ENCODE results near the gene PTCRA. TPM values are rescaled to one million over a fixed set of nuclear protein-coding genes. Genes with fewer than 3 reads are reported as not detected.
A peak's percentile ranks its signal among the peaks of the same experiment; 100 is the strongest.
"Not testable (repeated sequence)": the region's sequence is repeated elsewhere in the genome, so short reads cannot be mapped to it uniquely, and the experiment has no call there.

Gene PTCRA
- not detected for total RNA-seq

- Mint-ChIP-seq H3K4me1 (peaks cover 7% of the 10 kb centered on the region), H3K9me3 (ENCODE audit: low read depth) (no peaks in the 10 kb centered on the region), H3K4me3 (no peak within 1 kb of the TSS), H3K36me3 (no peaks in the 10 kb centered on the region), H3K27ac (no peak within 1 kb of the TSS), H3K27me3 (peaks cover 14% of the 10 kb centered on the region)
- DNase-seq (no peak), ATAC-seq (no peak)
- CTCF ChIA-PET = interaction anchor here (1.5 to 5.0 kb wide), 2 partner anchors 10 to 15 kb away, joined by 3 to 22 read pairs; no protein-coding TSS in a partner anchor
Observed at GRCh38 chr6:42915732-42916131, at the start of gene PTCRA. TSS of gene PTCRA (plus strand) at chr6:42916053. CDS start at chr6:42916070, 17 bp downstream.

- CTCF ChIA-PET = no interaction called here
- Mint-ChIP-seq H3K4me1 (peaks cover 4% of the 10 kb centered on the region), H3K27me3 (no peaks in the 10 kb centered on the region), H3K27ac (no peak overlapping the region), H3K9me3 (ENCODE audit: low read depth) (no peaks in the 10 kb centered on the region), H3K4me3 (no peak overlapping the region), H3K36me3 (peaks cover 13% of the 10 kb centered on the region)
- ATAC-seq = no peak
- DNase-seq = no peak
Observed at GRCh38 chr6:42870145-42870936, 45.5 kb upstream of the PTCRA start.

DNA sequence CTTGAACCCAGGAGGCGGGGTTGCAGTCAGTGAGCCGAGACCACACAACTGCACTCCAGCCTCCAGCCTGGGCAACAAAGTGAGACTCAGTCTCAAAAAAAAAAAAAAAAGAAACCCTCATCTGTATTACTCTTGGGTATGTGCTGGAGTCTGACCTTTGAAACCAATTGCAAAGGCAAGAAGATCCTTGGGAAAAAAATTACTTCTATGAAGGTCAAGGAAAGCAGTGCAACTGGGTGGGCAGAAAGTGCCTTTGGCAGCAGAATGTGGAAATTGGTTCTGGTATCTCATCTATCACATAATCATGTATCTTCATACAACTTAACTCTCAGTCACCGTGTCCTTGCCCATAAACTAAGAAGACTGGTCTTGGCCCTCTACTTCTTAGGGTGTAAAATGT lies 44.1 kb upstream of the PTCRA start:
- Mint-ChIP-seq H3K36me3 (peaks cover 8% of the 10 kb centered on the region), H3K27me3 (no peaks in the 10 kb centered on the region), H3K27ac (no peak overlapping the region), H3K4me1 (peaks cover 4% of the 10 kb centered on the region), H3K4me3 (no peak overlapping the region), H3K9me3 (ENCODE audit: low read depth) (no peaks in the 10 kb centered on the region)
- CTCF ChIA-PET = no interaction called here
- no peak for DNase-seq
- ATAC-seq = no peak

GRCh38 chr6:42873313-42873712 lies 42.5 kb upstream of the PTCRA start:
- Mint-ChIP-seq H3K36me3 (peaks cover 3% of the 10 kb centered on the region), H3K4me1 (peaks cover 4% of the 10 kb centered on the region), H3K4me3 (no peak overlapping the region)

DNA sequence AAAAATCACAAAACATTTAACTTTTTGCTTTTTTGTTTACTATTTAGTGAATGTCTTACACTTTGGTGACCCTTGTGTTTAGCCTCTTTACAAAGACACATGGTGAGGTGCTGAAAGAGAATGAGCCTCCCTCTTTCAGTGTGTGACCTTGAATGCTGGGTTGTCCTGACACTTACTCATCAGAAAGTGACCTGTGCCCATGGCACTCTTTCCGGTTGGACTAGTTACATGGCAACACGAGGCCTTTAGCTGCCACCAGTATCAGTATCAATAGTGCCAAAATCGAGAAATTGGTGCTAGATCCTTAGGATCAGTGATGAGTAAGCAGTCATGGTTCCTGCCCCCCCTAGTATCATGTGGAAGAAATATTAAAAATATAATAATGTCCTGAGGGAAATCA lies 38.2 kb upstream of the PTCRA start:
- no peak overlapping the region for H3K4me3 Mint-ChIP-seq
- H3K36me3 Mint-ChIP-seq = peaks cover 5% of the 10 kb centered on the region
- CTCF ChIA-PET = interaction anchor here (0.6 to 5.6 kb wide), 5 partner anchors 127 to 215 kb away, joined by 3 to 43 read pairs (median 5); no protein-coding TSS in a partner anchor
- DNase-seq (no peak), ATAC-seq (no peak)
- no peak overlapping the region for H3K27ac Mint-ChIP-seq
- H3K27me3 Mint-ChIP-seq = no peaks in the 10 kb centered on the region
- peaks cover 15% of the 10 kb centered on the region for H3K4me1 Mint-ChIP-seq
- H3K9me3 Mint-ChIP-seq (ENCODE audit: low read depth) = no peaks in the 10 kb centered on the region

More at GRCh38 chr6:42873313-42873712, 42.5 kb upstream of the PTCRA start:
- Mint-ChIP-seq H3K27me3 (no peaks in the 10 kb centered on the region), H3K27ac (no peak overlapping the region), H3K9me3 (ENCODE audit: low read depth) (no peaks in the 10 kb centered on the region)
- ATAC-seq = no peak
- DNase-seq = no peak
- CTCF ChIA-PET = interaction anchor here (0.7 to 1.5 kb wide), 5 partner anchors 9 to 212 kb away, joined by 3 to 5 read pairs (median 3); no protein-coding TSS in a partner anchor

GRCh38 chr6:42879372-42880239 lies 36.2 kb upstream of the PTCRA start, which contains the start of gene RPL7L1:
TSS of gene RPL7L1 (plus strand) at chr6:42879616. CDS start at chr6:42879911, 295 bp downstream.
- Mint-ChIP-seq H3K4me1 (peaks cover 22% of the 10 kb centered on the region), H3K36me3 (peaks cover 22% of the 10 kb centered on the region), H3K9me3 (ENCODE audit: low read depth) (no peaks in the 10 kb centered on the region), H3K27me3 (no peaks in the 10 kb centered on the region), H3K4me3 (peak within 1 kb of the TSS; percentile 100), H3K27ac (peak within 1 kb of the TSS; percentile 100)
- CTCF ChIA-PET = interaction anchor here (0.7 to 5.6 kb wide), 15 partner anchors 10 to 315 kb away, joined by 3 to 43 read pairs (median 5); partner anchors contain the start of genes TBCC and UBR2
- DNase-seq (peak; percentile 92), ATAC-seq (peak; percentile 97)

DNA sequence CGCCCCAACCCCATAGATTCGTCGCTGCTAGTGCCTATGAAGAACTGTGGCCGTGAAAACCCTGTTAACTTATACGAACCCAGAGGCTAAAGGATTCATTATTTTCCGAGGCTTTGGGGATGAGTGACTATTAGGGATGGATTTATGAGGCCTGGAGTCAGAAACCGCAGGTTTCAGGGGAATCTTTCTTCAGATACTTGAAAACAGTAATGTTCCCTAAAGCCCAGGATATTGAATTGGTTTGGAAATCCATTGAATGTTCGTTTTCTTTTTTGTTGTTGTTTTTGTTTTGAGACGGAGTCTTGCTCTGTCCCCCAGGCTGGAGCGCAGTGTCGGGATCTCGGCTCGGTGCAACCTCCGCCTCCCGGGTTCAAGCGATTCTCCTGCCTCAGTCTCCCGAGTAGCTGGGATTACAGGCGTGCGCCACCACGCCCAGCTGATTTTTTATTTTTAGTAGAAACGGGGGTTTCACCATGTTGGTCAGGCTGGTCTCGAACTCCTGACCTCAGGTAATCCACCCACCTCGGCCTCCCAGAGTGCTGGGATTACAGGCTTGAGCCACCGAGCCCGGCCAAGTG lies 35.5 kb upstream of the PTCRA start:
- H3K27me3 Mint-ChIP-seq; DNase-seq; H3K9me3 Mint-ChIP-seq (ENCODE audit: low read depth); ATAC-seq: not testable (repeated sequence)
- CTCF ChIA-PET = interaction anchor here (0.7 to 5.6 kb wide), 12 partner anchors 10 to 263 kb away, joined by 3 to 43 read pairs (median 6); partner anchors contain the start of gene TBCC
- Mint-ChIP-seq H3K4me1 (peaks cover 24% of the 10 kb centered on the region), H3K36me3 (peaks cover 26% of the 10 kb centered on the region), H3K4me3 (peak overlapping the region; percentile 100), H3K27ac (peak overlapping the region; percentile 100)

- H3K36me3 Mint-ChIP-seq = peaks cover 31% of the 10 kb centered on the region
- CTCF ChIA-PET = interaction anchor here (0.7 to 5.6 kb wide), 7 partner anchors 9 to 226 kb away, joined by 3 to 30 read pairs (median 3); a partner anchor contains a TSS
- not testable (repeated sequence) for H3K27me3 Mint-ChIP-seq
Observed at GRCh38 chr6:42880871-42881270, 35.0 kb upstream of the PTCRA start.

DNA sequence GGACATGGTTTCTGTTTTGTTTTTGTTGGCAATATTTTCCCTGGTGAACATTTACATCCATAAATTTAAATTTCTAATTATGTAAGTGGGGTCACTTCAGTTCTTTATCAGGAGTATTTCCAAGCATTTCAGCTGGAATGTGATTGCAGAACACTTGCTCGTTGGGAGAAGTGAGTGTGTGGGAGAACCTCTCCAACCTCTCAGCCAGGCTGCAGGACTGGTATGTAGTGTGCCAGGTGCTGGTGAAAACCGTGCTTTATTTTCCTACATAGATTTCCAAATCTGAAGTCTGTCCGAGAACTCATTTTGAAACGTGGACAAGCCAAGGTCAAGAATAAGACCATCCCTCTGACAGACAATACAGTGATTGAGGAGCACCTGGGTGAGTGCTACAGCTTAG lies 30.2 kb upstream of the PTCRA start:
- H3K36me3 Mint-ChIP-seq = peaks cover 36% of the 10 kb centered on the region

More at GRCh38 chr6:42880871-42881270, 35.0 kb upstream of the PTCRA start:
- peaks cover 24% of the 10 kb centered on the region for H3K4me1 Mint-ChIP-seq
- H3K9me3 Mint-ChIP-seq (ENCODE audit: low read depth); ATAC-seq; DNase-seq: not testable (repeated sequence)
- H3K27ac Mint-ChIP-seq = peak overlapping the region; percentile 100
- H3K4me3 Mint-ChIP-seq = peak overlapping the region; percentile 100

DNA sequence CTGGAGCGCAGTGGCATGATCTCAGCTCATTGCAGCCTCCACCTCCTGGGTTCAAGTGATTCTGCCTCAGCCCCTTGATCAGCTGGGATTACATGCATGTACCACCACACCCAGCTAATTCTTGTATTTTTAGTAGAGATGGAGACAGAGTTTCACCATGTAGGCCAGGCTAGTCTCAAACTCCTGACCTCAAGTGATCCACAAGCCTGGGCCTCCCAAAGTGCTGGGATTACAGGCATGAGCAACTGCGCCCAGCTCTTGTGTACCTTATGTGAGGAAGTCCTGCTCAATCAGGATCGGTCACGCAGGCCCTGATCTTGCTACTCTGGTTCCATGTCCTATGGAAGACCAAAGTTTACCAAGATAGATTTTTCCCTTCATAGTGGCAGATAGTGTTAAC lies 27.7 kb upstream of the PTCRA start:
- not testable (repeated sequence) for H3K27me3 Mint-ChIP-seq

More for the DNA sequence above, 30.2 kb upstream of the PTCRA start:
- DNase-seq = no peak
- Mint-ChIP-seq H3K27ac (no peak overlapping the region), H3K27me3 (no peaks in the 10 kb centered on the region), H3K9me3 (ENCODE audit: low read depth) (no peaks in the 10 kb centered on the region), H3K4me1 (peaks cover 33% of the 10 kb centered on the region), H3K4me3 (no peak overlapping the region)
- ATAC-seq = no peak
- CTCF ChIA-PET = interaction anchor here (1.5 kb wide), 1 partner anchor 220 kb away, joined by 3 read pairs; no protein-coding TSS in a partner anchor

DNA sequence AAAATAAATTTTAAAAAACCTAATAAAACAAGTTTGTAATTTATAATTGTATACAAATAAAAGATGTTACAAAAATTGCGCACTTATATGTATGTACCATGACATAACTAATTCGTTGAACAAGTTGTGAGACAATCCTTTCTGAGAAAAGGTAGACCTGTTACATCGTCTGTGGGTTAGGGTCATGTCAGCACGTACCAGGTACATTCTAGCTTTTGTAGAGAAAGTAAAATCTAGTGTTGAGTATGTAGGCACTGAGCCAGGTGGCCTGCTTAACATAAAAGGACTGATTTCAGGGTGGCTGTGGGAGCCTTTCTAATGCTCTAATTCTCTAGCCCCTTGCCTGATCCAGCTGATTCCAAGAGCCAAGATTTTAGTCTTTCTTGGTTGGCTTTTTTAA lies 26.0 kb upstream of the PTCRA start:
- H3K4me1 Mint-ChIP-seq = peaks cover 31% of the 10 kb centered on the region
- peak overlapping the region; percentile 95 for H3K27ac Mint-ChIP-seq
- no peaks in the 10 kb centered on the region for H3K27me3 Mint-ChIP-seq
- H3K4me3 Mint-ChIP-seq = peak overlapping the region; percentile 83
- ATAC-seq (no peak), DNase-seq (no peak)
- H3K36me3 Mint-ChIP-seq = peaks cover 14% of the 10 kb centered on the region
- CTCF ChIA-PET = interaction anchor here (1.6 to 2.3 kb wide), 3 partner anchors 9 to 228 kb away, joined by 4 to 8 read pairs (median 6); partner anchors contain the start of gene RPL7L1
- no peaks in the 10 kb centered on the region for H3K9me3 Mint-ChIP-seq (ENCODE audit: low read depth)

More for the DNA sequence above, 27.7 kb upstream of the PTCRA start:
- Mint-ChIP-seq H3K36me3 (peaks cover 29% of the 10 kb centered on the region), H3K4me1 (peaks cover 37% of the 10 kb centered on the region)
- DNase-seq; ATAC-seq; H3K27ac Mint-ChIP-seq; CTCF ChIA-PET; H3K4me3 Mint-ChIP-seq; H3K9me3 Mint-ChIP-seq (ENCODE audit: low read depth): not testable (repeated sequence)

GRCh38 chr6:42890311-42891198 lies 25.3 kb upstream of the PTCRA start:
- CTCF ChIA-PET = interaction anchor here (0.7 to 2.7 kb wide), 7 partner anchors 10 to 263 kb away, joined by 3 to 12 read pairs (median 6); partner anchors contain the start of genes BICRAL and RPL7L1
- ATAC-seq (peak; percentile 95), DNase-seq (peak; percentile 96)
- peaks cover 31% of the 10 kb centered on the region for H3K4me1 Mint-ChIP-seq
- H3K27ac Mint-ChIP-seq = peak overlapping the region; percentile 95
- H3K9me3 Mint-ChIP-seq (ENCODE audit: low read depth) = no peaks in the 10 kb centered on the region
- peaks cover 11% of the 10 kb centered on the region for H3K36me3 Mint-ChIP-seq
- peak overlapping the region; percentile 83 for H3K4me3 Mint-ChIP-seq
- H3K27me3 Mint-ChIP-seq = no peaks in the 10 kb centered on the region
